GM12865 (cell line): Measurements from ENCODE around the gene UNC13B.

ENCODE experiments used
- DNase-seq: peaks from one replicate; pipeline ENCODE4 v3.0.0; 2010; ENCODE audit warnings: low read depth
- H3K4me3 ChIP-seq: 2 replicates; pipeline ENCODE4 v1.5.1; 2011; ENCODE audit warnings: mild to moderate bottlenecking, low read depth, low read length, control low read depth
- TF ChIP-seq, protein P1 (sequence below): IDR thresholded peaks from 2 replicates; pipeline ENCODE4 v1.5.1; 2011; ENCODE audit warnings: low read length, control low read depth, low read depth, inconsistent platforms; ENCODE audit not compliant: insufficient read depth; ENCODE audit errors: missing control alignments

UNC13B gene

DNA sequence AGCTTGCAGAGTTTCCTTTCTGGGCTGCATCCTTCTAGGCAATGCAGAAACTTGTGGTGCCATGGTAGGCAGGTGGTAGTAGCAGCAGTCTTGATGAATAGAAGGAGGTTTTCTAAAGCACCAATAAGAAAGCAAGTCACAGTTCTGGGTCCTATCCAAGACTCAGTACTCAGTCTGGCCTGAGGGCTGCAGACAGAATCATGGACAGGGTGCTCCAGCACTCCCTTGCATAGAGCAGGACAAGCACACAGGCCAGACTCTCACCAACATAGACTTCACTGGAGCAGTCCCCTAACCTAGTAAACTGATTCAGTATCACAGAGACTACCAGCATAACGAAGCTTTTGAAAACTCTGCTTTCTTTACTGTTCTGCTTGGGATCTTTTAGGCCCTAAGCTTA is 194.1 kb downstream of the UNC13B start:
- TF ChIP-seq, protein P1, sequence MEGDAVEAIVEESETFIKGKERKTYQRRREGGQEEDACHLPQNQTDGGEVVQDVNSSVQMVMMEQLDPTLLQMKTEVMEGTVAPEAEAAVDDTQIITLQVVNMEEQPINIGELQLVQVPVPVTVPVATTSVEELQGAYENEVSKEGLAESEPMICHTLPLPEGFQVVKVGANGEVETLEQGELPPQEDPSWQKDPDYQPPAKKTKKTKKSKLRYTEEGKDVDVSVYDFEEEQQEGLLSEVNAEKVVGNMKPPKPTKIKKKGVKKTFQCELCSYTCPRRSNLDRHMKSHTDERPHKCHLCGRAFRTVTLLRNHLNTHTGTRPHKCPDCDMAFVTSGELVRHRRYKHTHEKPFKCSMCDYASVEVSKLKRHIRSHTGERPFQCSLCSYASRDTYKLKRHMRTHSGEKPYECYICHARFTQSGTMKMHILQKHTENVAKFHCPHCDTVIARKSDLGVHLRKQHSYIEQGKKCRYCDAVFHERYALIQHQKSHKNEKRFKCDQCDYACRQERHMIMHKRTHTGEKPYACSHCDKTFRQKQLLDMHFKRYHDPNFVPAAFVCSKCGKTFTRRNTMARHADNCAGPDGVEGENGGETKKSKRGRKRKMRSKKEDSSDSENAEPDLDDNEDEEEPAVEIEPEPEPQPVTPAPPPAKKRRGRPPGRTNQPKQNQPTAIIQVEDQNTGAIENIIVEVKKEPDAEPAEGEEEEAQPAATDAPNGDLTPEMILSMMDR, result no peak
- H3K4me3 ChIP-seq, result no peak overlapping the region
- DNase-seq, result no peak

DNA sequence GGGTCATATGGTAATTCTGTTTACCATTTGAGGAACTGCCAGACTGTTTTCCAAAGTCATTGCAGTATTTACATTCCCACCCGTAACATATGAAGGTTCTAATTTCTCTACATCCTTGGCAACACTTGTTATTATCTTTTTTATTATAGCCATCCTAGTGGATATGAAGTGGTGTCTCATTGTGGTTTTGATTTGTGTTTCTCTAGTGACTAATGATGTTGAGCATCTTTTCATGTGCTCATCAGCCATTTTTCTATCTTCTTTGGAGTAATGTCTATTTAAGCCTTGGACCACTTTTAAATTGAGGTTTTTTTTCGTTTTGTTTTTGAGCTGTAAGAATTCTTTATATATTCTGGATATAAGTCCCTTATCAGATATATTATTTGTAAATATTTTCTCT is 195.3 kb downstream of the UNC13B start:
- TF ChIP-seq, protein P1, result no peak
- no peak for DNase-seq
- H3K4me3 ChIP-seq, result no peak overlapping the region

DNA sequence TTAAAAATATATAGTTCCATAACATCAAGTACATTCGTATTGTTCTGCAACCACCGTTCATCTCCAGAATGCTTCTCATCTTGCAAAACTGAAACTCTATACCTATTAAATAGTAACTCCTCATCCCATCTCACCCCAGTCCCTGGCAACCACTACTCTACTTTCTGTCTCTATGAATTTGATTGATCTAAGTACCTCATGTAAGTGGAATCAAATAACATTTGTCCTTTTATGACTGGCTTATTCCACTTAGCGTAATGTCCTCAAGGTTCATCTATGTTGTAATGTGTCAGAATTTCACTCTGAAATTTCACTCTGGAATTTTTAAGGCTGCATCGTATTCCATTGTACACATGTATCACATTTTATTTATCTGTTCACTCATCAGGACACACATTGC is 196.0 kb downstream of the UNC13B start:
- TF ChIP-seq, protein P1, result no peak
- no peak for DNase-seq

DNA sequence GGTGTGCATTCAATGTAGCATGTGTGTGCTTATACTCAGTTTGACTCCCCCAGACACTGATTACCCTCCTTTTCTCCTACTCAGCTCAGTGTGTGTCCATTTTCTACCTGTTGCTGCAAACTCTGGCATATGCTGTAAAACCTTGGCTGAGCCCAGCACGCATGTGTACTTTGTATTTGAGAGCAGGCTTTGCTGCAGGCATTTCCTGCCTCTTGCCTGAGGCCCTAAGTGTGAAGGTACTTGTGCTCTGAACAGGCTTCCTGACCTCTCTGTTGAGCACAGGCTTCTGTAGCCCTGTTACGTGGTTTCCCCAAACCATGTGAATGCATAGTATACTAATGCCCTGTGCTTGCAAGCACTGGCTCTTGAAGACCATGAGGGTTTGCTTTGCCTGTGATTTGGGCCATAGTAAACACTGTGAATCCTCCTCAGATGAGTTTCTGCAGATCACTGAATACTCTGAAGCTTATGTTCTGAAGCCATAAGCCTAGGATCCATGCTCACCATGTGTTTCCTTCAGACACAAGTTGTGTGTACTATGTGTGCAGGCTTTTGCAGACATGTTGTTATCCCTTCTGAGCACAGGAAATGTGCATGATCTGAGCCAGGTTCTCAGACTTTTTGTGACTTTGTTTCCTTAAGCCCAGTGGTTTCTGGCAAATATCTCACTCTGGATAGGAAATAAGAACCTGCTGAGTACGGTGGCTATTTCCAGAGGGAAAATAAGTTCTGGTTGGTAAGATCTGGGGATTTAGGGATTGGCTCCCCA is 203.2 kb downstream of the UNC13B start:
- TF ChIP-seq, protein P1, result no peak
- no peak for DNase-seq
- H3K4me3 ChIP-seq, result no peak overlapping the region

More for the DNA sequence above, 196.0 kb downstream of the UNC13B start:
- no peak overlapping the region for H3K4me3 ChIP-seq

DNA sequence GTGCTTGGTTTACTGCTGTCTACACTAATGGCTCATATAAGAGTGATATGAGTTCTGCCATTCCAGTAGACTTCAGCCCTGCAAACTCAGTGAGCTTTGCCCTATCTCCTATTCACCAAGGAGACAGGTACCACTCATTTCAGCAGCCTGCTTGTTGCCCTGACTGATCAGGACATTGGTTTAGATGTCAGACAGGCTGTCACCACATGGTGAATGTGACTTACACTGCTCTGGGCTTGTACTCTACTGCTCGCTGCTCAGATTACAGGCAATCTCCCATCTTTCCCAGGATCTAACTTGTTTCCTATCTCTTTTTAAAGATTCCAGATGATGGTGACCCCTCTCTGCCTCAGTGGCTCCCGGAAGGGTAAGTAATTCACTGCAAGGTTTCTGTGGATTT is 204.8 kb downstream of the UNC13B start:
- DNase-seq, result no peak
- TF ChIP-seq, protein P1, result no peak
- H3K4me3 ChIP-seq, result no peak overlapping the region

DNA sequence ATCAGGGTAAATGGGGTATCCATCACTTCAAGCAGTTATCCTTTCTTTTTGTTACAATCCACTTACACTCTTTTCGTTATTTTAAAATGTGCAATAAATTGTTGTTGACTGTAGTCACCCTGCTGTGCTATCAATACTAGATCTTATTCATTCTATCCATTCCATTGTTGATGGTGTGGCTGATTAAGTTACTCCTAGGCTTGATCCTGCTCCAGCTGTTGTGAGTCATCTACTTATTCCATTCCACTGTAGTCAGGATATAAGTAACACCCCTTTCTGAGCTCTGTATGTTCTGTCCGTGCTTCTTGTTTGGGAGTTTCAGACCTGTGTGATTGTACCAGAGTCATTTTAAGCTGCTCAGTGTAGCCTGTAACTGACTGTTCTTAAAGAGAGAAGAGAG is 205.6 kb downstream of the UNC13B start:
- no peak overlapping the region for H3K4me3 ChIP-seq
- DNase-seq, result no peak
- TF ChIP-seq, protein P1, result no peak

DNA sequence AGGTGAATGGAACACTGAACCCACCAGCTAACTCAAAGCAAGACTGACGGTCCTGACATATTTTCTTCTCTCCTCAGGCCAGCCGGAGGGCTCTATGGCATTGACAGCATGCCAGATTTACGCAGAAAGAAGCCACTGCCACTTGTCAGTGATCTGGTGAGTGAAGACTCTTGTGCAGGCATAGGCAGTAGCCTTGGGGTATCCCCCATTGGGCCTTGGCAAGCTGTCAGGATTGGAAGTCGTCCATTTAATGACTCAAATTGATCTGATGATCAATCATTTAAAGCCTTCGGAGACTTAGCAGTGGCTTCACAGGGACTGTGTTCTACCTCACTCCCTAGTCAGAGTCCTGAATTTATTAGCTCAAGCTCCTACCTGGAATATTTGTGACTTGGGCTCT is 208.4 kb downstream of the UNC13B start:
- no peak overlapping the region for H3K4me3 ChIP-seq
- DNase-seq, result no peak
- TF ChIP-seq, protein P1, result no peak
